HepG2 (cell line): Measurements from ENCODE around the gene UBL7.
A peak's percentile ranks its signal among the peaks of the same experiment; 100 is the strongest.

ENCODE experiments used
- ATF5 ChIP-seq: sonication (generic); formaldehyde crosslinking; IDR thresholded peaks from 2 replicates; pipeline ENCODE4 v1.4.0; 2020; ENCODE audit warnings: mild to moderate bottlenecking, low read depth, missing genetic modification reagents
- BATF2 ChIP-seq: sonication (generic); formaldehyde crosslinking; IDR thresholded peaks from 2 replicates; pipeline ENCODE4 v1.8.0; 2022; ENCODE audit warnings: mild to moderate bottlenecking, missing genetic modification reagents, moderate library complexity
- CBX5 ChIP-seq: sonication (generic); formaldehyde crosslinking; IDR thresholded peaks from 2 replicates; pipeline ENCODE4 v1.4.0; 2020; ENCODE audit warnings: missing genetic modification reagents, borderline replicate concordance
- CTCF ChIP-seq: sonication (generic); formaldehyde crosslinking; IDR thresholded peaks from 2 replicates; pipeline ENCODE4 v1.5.0; 2020; ENCODE audit warnings: mild to moderate bottlenecking, missing genetic modification reagents, moderate library complexity
- HMG20A ChIP-seq: IDR thresholded peaks from 2 replicates; pipeline ENCODE4 v1.6.1; 2016; ENCODE audit warnings: borderline replicate concordance
- HOXA9 ChIP-seq: sonication (generic); formaldehyde crosslinking; IDR thresholded peaks from 2 replicates; pipeline ENCODE4 v1.8.1; 2022; ENCODE audit warnings: missing genetic modification reagents, mild to moderate bottlenecking, moderate library complexity, borderline replicate concordance
- KDM1A ChIP-seq: IDR thresholded peaks from 2 replicates; pipeline ENCODE4 v1.6.1; 2016; ENCODE audit warnings: missing compliant biosample characterization
- RCOR2 ChIP-seq: IDR thresholded peaks from 2 replicates; pipeline ENCODE4 v1.6.1; 2016; ENCODE audit warnings: missing biosample characterization, missing genetic modification reagents
- TCF7 ChIP-seq: sonication (generic); IDR thresholded peaks from 2 replicates; pipeline ENCODE4 v1.6.1; 2016; ENCODE audit warnings: antibody characterized with exemption, low read depth
- TIGD3 ChIP-seq: sonication (generic); formaldehyde crosslinking; IDR thresholded peaks from 2 replicates; pipeline ENCODE4 v1.5.1; 2020; ENCODE audit warnings: mild to moderate bottlenecking, missing genetic modification reagents, borderline replicate concordance
- ZNF777 ChIP-seq: sonication (generic); formaldehyde crosslinking; IDR thresholded peaks from 2 replicates; pipeline ENCODE4 v1.4.0; 2020; ENCODE audit warnings: missing genetic modification reagents

GRCh38 chr15:74432271-74432967 is 28.5 kb downstream of the UBL7 start:
- TF ChIP-seq HMG20A (CRISPR knock-in tag), result no peak
- TF ChIP-seq CTCF, result no peak
- TF ChIP-seq ZNF777 (CRISPR knock-in tag), result no peak
- TF ChIP-seq CBX5, result no peak
- no peak for TF ChIP-seq RCOR2 (CRISPR knock-in tag)
- TF ChIP-seq KDM1A (CRISPR knock-in tag), result 0 out of 2 replicates have a peak, but pooled peaks have one; percentile 70
- no peak for TF ChIP-seq ATF5
- TF ChIP-seq HOXA9 (CRISPR knock-in tag), result no peak
- no peak for TF ChIP-seq BATF2 (CRISPR knock-in tag)
- no peak for TF ChIP-seq TCF7
- TF ChIP-seq TIGD3 (CRISPR knock-in tag), result no peak
